GM18861 (cell line): ENCODE data around the gene ANKS6.

ENCODE experiments used
- ATAC-seq: cut with Tn5 transposase; IDR thresholded peaks from one replicate; pipeline ENCODE4 v1.9.1; 2021; ENCODE audit not compliant: unreplicated experiment

ANKS6 gene

GRCh38 chr9:98815391-98815951 is 19.1 kb upstream of the ANKS6 start:
- no peak for ATAC-seq

GRCh38 chr9:98811051-98811650 is 14.8 kb upstream of the ANKS6 start:
- no peak for ATAC-seq

DNA sequence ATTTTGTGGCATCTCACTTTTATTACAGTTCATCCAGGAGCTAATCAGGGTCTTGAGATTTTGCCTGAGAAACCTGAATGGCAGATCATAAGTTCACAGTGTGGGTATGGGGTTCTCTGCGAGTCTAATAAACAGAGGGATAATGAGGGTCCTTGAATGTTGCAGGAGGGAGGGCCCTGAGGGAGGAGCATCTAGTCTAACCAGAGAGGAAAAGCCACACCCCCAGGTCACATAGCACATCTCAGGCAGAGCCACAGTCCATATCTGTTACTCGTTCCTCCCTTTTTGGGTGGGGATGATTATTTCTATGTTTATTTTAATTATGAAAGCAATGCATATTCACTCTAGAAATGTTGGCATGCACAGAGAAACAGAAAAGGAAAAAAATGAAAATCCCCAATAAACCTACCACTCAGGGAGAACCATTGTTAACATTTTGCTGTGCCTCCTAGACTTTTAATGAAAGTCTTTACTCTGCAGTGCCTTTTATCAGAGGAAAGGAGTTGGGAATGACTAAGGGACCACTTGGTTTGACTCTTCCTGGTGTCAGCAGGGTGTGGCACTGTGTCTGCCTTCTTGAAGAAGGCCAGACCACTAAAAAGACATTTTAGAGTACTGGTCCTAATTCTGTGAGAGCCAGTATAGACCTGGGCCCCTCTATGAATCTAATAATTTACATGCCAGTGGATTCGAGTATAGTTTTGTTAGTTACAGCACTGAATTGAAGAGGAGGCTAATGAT is 13.9 kb upstream of the ANKS6 start:
- ATAC-seq, result no peak

GRCh38 chr9:98809311-98810101 is 13.2 kb upstream of the ANKS6 start:
- ATAC-seq, result no peak

GRCh38 chr9:98808875-98809274 is 12.5 kb upstream of the ANKS6 start:
- no peak for ATAC-seq

DNA sequence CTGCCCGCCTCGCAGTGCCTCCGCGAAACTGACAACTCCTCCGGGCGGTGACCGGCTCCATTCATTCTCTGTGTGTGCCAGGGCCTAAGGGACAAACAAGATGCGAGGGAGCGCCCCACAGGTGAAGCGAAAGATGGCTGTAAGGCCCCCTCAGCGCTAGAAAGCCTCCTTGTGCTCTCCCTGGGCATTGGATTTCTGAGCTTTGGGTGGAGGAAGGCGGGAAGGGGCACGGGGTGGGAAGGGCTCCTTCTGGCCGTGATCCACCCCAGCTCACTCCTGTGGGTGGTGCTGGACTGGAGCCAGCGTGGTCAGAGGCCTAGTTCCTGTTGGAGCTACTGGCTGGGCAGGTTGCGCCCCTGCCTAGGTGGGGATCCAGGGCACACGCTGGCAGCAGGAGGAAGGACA is 12.1 kb upstream of the ANKS6 start:
- no peak for ATAC-seq

DNA sequence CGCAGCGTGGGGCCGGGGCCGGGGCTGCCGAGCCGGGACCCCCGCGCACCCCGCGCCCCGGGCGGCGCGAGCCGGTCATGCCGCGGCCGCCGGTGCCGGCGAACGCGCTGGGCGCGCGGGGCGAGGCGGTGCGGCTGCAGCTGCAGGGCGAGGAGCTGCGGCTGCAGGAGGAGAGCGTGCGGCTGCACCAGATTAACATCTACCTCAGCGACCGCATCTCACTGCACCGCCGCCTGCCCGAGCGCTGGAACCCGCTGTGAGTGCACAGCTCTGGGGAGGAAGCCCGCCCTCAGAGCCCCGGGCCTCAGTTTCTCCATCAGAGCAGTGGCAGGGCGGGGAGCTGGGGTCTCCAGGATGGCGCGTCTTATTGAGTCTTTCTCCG is 11.4 kb upstream of the ANKS6 start:
- no peak for ATAC-seq

DNA sequence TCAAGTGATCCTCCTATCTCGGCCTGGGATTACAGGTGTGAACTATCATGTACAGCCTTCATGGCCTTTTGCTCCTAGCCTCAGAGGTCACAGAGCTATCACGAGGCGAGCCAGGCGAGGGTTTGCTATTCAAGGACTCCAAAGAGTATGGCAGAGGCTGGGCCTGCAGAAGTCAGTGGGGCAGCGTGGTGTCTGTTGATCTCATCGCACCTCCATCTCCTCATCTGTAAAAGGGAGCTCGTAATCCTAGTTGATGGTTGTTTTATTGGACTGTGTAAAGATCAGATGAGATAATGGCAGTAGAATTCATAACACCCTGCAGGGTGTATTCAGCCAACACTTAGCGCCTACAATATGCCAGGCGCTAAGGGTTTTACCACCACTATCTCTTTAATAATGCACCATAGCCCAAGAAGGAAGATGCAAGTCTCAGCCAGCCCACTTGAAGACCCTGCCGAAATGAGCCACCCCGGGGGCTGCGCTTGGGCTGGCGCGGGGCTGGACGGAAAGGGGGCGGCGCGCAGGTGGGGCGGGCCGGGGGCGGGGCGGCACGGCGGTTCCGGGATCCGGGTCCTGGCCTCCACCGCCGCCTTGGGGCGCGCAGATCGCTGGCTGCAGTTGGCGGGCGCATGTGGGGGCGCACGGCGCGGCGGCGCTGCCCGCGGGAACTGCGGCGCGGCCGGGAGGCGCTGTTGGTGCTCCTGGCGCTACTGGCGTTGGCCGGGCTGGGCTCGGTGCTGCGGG is 10.9 kb upstream of the ANKS6 start, which contains the start of gene GALNT12:
Gene GALNT12, plus strand, starts transcription at position 601 of the 744 bp plus-strand sequence. Its CDS starts 29 bp downstream, at position 630.
- ATAC-seq, result no peak

DNA sequence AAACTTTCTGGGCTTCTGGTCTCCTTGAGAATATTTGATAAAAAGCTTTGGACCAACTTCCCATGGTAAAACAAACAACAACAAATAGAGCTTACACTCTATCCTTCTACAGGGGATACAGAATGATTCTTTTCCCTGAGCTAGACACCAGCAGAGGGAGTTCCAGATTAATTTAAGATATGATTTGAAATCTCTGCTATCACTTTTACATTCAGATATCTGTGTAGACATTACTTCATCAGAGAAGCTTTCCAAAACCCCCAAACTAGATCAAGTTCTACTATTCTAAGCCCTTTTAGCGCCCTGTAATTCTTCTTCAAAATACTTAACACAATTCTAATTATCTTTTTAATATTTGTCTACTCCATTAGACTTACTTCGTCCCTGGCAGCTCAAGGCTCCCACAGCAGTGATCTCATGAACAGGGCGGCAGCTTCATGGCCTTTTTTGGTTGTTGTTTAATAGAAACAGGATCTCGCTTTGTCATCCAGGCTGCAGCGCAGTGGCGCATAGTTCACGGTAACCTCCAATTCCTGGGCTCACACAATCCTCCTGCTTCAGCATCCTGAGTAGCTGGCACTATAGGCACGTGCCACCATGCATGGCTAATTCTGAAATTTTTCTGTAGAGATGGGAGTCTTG is 10.2 kb upstream of the ANKS6 start:
- ATAC-seq, result no peak

DNA sequence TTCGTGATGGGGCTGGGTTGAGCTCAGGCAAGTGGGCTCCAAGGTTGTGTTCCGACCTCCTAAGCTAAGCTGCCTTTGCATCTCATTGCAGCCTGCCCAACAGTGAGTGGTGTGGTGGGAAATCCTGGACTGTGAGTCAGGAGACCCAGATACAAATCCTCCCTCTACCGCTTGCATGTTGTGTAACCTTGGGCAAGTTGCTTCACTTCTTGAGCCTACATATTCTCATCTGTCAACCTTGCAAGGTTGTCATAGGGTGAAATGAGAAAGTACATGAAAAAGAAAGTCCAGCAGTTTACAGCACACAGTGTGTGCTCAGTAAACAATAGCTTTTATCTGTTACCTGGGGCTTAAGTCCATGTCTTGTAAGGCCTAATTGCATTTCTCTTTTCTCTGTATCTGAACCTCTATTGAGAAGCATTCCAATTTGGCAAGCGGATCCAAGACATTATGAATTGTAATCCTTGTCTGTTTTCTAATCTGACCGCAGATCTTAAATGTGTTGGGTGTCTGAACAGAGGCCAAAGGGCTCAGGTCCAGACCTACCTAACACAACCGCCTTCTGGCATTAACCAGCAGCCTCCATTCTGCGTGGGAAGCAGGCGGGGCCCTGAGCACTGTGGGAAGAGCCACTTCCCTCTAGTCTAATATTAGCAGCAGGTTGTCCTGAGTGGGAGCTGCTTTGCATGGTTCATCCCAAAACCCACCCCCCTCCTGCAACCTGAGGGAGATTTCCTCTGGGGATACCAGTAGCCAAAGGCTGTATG is 9.3 kb upstream of the ANKS6 start:
- ATAC-seq, result no peak

DNA sequence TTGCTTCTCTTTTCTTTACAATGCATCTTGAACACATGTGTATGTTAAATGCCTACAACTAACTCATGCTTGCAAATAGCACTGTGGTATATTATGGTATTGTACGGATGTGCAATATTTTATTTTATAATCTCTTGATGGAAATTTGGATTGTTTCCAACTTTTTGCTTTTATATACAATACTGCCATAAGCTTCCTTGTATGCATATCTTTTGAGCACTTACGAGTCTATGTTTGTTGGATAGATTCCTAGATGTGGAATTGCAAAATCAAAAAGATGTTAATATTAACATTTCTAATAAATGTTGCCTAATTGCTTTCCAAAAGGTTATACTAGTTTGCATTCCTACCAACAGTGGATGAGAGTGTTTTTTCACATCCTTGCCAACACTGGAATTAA is 7.7 kb upstream of the ANKS6 start:
- no peak for ATAC-seq

GRCh38 chr9:98801969-98802371 is 5.6 kb upstream of the ANKS6 start:
- ATAC-seq, result no peak

GRCh38 chr9:98801561-98801960 is 5.2 kb upstream of the ANKS6 start:
- ATAC-seq, result no peak

GRCh38 chr9:98798254-98798653 is 1.9 kb upstream of the ANKS6 start:
- no peak for ATAC-seq

DNA sequence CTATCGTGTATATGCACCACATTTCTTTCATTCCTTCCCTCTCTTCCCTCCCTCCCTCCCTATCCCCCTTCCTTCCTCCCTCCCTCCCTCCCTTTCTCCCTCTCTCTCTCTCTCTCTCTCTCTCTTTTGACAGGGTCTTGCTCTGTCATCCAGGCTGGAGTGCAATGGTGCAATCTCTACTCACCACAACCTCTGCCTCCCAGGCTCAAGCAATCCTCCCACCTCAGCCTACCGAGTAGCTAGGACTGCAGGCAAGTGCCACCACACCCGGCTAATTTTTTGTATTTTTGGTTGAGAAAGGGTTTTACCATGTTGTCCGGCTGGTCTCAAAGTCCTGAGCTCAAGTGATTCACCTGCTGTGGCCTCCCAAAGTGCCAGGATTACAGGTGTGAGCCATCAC is 1.1 kb upstream of the ANKS6 start:
- no peak for ATAC-seq

DNA sequence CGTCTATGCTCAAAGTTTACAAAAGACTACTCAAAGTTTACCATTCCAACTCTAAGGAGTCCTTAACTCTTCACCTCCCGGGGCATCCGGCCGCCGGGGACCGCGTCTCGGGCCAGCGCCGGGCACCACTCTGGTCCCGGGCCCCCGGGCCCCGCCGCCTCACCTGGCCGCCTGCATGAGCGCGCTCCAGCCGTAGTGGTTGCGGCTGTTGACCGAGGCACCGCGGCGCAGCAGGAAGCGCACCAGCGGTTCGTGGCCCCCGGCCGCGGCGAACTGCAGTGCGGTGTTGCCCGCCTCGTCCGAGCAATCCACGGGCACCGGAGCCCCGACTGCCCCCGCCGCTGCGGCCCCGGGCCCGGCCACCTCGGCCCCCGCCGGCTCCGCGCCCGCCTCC is 388 bp downstream of the ANKS6 start:
- ATAC-seq, result peak; percentile 28

DNA sequence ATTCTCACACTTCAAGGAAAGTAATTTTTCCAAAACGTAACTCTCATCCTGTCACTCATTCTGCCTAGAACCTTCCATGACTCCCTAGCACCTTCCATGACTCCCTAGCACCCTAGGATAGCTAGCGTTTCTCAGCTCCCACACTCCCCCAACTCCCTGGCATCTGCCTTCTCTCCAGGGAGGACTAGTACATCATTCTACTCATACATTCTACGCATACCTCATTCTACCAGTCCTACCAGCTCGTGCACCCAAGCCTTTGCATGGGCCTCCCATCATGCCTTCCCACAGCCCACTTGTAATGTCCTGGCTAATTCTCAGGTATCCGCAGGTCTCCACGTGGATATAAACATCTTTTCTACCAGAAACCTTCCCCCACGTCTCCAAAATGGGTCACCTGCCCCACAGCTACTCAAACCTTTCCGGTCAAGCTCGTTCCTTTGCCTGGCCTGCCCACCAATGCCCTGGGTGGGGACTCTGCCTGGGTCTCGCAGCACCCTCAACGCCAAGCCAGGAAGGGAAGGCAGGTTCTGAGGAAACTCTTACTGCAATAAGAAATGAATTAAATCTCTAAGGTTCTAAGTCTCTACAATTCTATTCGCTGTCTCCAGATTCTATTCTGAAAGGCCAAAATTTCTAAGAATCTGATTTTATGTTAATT is 930 bp downstream of the ANKS6 start:
- ATAC-seq, result no peak

- ATAC-seq, result no peak
Measured at GRCh38 chr9:98794802-98795201, 1.6 kb downstream of the ANKS6 start.

GRCh38 chr9:98793031-98793430 is 3.3 kb downstream of the ANKS6 start:
- no peak for ATAC-seq
